GM18508 (cell line): Measurements from ENCODE around the gene PPP1R36.
"Not testable (repeated sequence)": the region's sequence is repeated elsewhere in the genome, so short reads cannot be mapped to it uniquely, and the experiment has no call there.

Source experiments
- ATAC-seq: cut with Tn5 transposase; IDR thresholded peaks from one replicate; pipeline ENCODE4 v1.9.1; 2021; ENCODE audit warnings: moderate number of reproducible peaks; ENCODE audit not compliant: insufficient read depth, unreplicated experiment

PPP1R36 gene

DNA sequence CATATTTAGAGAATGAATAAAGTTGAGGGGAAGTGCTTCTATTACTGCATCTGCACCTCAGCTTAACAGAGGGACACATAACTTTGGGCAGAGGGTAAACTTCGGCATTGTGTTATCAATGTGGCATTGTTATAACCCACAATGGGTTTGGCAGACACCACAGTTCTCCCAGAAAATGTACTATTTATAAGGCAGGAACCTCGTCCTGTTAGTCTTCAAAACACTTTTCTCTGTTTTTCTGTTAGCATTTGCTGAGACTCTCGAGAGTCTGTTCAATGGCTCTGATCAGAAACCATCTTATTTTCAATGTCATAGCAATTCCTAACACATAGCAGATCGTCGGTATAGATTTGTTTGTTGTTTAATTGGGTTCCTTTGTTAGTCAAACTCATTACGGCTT, 13.9 kb downstream of the PPP1R36 start:
- no peak for ATAC-seq

DNA sequence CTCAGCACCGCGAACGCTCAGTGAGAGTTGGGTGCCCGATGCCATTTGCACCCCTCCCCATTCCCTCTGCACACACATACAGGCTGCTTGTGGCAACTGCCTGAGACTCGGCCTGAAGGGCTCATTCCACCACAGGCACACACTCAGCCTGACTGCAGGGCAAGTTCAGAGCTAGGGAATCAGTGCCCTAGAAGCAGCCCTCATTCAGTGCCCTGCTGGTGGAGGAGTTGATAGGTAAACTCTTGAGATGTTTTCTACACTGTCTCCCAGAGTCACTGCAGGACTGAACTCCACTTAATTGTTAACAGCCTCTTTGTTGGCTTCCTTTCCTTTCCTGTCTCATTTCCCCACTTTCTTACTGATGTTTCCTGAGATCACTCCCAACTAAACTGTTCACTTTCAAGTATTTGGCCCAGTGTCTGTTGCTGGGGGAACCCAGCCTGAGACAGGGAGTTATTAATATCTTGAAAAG, 16.9 kb downstream of the PPP1R36 start:
- ATAC-seq, result no peak

DNA sequence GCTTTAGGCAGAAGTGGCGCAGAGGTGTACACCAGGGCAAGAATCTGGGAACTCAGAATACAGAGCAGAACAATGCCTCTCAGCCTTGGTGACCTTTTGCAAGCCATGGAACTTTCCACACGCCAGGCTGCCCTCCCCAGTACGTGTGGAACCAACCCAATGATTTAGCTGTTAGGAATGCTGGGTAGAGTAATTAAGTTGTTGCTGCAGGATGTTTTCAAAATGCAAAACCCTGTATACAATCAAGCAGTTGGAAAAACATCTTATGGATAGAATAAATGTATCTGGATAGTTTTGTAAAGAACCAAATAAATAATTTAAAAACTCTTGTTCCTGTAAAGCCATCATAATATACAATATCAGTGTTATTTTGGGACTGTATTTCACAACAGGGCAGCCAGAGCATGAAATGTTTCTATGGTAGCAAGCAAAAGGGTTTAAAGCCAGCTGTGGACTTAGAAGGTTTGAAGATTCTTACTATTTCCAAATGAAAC, 19.4 kb downstream of the PPP1R36 start:
- no peak for ATAC-seq

DNA sequence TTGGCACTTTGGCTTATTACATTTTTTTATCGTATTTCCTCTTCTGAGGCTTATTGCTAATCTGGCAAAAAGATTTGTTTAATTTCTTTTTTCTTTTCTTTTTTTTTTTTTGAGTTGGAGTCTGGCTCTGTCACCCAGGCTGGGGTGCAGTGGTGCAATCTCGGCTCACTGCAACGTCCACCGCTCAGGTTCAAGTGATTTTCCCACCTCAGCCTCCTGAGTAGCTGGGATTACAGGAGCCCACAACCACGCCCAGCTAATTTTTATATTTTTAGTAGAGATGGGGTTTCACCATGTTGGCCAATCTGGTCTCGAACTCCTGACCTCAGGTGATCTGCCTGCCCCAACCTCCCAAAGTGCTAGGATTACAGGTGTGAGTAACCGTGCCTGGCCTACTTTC, 19.9 kb downstream of the PPP1R36 start:
- ATAC-seq, result not testable (repeated sequence)

DNA sequence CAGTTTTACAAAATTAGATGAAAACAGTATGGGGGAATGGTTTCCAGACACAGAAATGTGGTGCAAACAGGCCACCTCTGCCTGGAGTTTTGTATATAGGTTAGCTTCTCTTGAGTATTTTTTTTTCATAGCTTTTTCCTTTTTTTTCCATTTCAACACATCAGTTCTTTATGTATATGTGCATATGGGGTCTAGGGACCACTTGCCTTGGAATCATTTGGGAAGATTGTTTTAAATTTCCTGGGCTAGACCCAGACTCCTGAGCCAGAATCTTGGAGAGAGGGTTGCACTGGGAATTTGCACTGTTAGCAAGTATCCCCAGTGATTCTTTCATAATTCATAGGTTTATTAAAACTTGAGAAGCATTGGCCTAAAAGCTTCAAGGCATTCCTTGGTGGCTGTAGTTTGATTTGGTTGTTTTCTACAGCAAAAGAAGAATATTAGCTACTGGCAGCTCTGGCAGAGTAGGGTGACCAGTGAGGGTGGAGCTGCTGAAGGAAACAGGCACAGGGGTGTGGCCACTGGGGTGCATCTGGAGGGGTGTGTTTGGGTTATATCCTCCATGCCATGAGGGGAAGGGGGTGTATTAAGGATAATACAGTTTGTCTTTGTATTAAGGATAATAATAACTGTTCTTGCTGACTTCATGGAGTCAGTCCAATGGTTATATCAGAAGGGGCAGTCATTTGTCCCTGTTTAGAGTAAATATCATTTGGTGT, 22.8 kb downstream of the PPP1R36 start:
- no peak for ATAC-seq

DNA sequence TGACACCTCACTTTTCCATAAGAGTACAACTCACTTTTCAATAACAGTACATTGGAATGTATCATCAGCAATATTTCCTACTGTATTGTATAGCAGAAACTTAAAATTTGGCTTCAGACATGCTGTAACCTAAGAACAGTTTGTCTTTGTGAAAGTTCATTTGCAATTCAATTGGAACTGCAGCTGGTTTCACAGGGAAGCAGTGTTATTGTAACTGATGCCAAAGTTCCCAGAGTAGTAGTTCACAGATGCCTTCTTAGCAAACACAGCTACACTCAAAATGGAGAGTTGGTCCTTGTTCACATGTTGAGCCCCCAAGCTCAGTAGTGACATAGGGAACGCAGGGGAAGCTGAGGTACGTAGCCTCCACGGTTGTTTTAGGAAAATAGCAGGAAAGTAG, 23.3 kb downstream of the PPP1R36 start:
- ATAC-seq, result no peak

DNA sequence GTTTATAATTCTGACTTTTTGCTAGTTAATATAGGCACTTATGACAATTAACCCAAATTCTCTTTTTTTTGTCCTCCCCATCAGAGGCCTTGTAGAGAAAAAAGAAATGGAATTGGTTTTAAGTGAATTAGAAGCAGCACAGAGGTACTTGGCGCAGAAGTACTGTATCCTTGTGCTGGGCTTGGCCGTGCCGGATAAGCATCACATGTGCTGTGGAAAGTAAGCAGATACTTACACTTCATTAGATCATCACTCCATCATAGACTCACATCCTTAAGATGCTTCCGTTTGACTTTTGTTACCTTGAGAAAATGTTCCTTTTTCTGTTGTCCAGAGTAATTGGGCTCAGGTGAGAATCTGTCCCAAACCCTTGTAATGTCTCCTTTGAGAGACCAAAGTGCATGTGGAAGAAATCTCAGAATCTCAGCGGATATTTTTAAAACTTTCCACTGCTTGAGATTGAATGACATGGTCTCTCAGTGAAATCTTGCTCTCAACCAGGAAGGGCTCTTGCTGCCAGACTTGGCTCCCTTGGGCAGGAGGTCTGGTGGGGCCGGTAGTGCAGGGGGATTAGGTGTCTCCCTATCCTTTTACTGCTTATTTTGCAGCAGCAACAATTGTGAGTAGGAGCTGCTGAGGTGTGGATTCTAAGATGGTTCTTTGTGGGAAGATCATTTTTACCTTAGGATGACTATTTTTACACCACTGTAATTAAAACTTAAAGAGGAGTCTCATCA, 24.8 kb downstream of the PPP1R36 start:
- ATAC-seq, result no peak

DNA sequence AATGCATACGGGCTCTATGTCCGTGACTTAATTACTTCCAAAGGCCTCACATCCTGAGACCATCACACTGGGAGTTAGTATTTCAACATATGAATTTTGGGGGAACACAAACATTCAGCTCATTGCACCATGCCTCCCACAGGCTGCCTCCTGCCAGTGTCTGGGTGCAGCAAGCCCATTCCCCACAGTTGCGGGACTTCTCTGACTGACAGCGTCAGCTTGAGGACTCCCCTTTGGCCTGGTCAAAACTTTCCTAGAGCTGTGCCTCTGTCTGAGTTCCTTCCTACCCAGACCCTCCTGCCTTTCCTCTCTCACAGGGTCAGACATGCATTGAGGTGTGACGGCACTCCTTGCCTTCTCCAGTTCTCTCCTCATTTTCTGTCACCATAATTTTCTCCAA, 27.4 kb downstream of the PPP1R36 start:
- no peak for ATAC-seq

DNA sequence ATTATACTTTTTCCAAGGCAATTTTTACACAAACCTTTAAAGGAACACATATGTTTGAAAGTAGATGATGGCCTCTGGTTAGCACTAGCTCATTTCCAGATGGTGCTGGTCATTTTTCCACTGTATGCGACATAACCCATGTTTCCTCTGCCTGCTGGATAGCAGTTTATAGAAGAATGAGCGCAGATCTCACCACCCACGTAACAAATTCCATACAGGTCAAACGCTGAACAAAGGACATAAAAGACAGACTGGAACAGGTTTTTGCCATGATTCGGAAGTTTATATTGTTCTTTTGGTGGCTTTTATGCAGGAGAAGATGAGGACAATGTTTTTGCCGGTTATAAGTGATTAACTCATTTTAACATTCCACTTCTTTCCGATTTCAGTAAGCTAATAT, 30.7 kb downstream of the PPP1R36 start:
- ATAC-seq, result no peak

DNA sequence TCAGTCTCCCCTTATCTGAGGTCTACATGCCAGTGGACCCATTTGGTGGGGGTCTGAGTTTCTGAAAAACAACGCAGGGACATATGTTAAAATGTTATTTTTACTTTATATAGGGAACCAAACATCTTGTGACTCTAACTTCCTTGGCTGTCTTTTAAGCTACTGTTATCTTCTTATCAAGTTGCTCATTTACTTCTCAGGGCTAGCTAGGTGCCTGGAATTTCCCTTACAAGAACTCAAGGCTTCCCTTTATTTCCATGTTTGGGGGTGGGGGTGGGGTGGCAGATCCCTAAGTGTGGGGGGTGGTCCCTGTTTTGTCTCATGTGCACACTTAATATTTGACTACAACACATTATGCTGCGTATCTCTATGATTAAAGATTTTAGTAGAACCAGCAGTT, 31.6 kb downstream of the PPP1R36 start:
- ATAC-seq, result no peak

DNA sequence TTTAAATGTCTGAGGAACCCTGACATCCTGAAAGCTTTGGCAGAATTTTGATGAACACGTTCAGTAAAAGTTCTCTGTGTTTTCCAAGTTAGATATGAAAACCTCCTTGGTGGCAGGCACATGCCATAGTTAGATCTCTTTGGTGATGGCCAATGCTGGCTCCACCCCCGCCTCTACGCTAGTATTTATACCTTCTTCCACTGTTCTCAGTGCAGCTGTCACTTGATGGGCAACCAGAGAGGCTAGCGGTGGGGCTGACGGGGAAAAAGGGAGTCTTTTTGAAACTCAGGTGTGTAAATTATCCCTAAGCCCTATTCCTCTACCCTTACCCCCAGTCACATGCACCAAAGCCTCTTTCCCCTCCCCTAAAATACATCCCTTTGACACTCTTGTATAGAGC, 32.1 kb downstream of the PPP1R36 start:
- no peak for ATAC-seq

DNA sequence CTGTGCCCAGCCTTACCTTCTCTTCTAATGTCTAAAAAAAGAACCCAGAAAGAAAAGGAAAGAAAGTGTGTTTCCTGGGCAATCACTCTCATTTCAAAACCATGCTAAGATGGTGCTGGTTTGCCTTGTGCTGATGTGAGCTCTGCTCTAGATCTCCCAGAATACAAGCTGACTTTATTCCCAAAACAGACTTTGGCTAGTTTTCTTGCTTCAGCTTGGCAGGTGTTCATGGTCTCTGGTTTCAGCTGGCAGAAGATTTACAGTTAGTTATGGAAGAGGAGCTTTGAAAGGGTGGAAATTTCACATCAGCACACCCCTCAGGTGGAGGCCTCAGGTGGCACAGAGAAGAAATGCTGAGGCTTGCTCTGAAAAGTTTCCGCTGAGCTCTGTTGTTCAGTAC, 34.4 kb downstream of the PPP1R36 start:
- ATAC-seq, result no peak

DNA sequence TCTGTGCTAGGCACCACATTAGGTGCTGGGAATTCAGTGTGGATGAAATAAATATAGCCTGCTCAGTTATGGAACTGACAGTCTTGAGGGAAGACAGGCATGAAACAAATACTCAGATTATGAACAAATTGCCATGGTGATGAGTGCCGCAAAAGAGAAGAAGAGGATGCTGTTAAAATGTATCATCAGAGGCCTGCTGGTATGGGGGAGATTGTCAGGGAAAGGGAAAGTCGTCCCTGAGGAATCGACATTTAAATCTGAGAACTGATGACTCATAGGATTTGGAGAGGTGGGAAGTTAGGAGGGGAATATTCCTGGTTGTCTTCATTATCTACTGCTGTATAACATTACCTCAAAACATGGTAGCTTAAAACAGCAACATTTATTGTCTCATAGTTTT, 42.0 kb downstream of the PPP1R36 start:
- no peak for ATAC-seq

DNA sequence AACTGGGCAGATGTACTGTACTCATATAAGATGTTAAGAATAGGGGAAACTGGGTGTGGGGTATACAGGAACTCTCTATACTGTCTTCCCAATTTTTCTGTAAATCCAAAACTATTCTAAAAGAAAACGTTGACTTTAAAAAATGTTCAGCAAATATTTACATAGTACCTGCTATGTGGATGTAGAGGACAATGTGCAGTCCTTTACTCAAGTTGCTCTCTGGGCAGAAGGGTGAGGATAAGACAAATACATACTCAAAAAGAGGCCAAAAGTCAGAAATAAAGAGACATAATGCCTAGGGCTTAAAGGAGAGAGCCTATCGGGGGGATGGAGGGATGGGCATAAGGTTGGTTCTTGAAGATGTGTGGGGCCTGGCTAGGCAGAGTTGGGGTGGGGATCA, 44.7 kb downstream of the PPP1R36 start:
- no peak for ATAC-seq

DNA sequence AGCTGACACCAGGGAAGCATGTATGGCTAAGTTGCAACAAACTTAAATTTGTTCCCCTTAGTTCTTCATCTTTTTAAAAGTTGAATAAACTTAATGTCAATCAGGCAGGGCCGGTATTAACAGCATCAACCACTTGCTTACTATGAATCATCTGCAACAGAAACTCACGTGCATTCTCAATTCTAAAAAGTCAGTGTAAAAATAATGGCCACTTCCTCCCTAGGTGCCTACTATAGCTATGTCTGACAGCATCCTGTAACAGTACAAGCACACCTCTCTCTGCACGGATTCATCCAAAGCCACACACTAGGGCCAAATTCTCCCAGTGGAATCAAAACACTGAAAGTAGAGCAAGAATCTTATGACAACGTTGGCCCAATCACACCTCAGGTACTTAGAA, 48.6 kb downstream of the PPP1R36 start:
- ATAC-seq, result no peak

DNA sequence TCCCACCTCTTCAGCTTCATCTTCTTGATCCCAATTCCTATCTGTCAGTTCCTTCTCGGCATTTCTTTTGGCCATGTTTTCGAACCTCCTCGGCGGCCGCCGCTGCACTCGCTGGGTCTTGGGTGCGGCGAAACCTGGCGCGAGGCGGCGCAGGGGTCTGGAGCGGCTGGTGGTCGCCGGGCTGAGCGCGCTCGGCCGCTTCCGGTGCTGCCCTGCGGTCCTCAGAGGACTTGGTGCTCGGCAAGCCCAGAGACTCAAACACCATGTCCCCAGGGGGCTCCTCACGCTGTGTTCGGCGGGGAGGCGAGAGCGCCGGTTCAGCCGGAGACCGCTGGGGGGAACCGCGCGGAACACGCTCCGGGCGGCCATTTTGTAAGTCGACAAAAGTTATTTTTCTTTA, 51.8 kb downstream of the PPP1R36 start:
- no peak for ATAC-seq

DNA sequence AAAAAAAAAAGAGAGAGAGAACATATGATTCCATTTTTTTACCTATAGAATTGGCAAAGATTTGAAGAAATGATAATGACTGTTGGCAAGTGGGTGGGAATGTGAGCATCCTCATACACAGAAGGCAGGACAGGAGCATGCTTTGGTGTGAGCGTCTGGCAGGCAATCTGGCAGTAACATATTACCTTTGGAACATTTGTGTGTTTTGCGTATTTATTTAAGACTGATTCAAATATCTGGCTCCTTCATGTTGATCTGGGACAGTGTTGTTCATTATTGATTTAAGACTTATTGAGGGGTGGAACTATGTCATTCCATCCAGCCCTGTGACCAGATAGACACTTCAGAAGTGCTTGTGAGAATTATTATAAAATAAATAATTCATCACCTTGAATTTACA, 53.1 kb downstream of the PPP1R36 start:
- no peak for ATAC-seq

DNA sequence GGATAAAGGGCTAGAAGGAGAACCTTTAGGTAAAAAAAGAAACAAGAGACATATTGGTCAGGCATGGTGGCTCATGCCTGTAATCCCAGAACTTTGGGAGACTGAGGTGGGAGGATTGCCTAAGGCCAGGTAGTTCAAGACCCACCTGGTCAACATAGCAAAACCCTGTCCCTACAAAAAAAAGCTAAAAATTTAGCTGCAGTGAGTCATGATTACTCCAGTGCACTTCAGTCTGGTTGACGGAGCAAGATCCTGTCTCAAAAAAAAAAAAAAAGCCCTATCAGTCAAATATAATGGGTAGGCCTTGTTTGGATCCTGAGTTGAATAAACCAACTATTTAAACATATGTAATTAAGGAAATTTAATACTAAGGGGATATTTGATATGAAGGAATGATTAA, 54.2 kb downstream of the PPP1R36 start:
- no peak for ATAC-seq

DNA sequence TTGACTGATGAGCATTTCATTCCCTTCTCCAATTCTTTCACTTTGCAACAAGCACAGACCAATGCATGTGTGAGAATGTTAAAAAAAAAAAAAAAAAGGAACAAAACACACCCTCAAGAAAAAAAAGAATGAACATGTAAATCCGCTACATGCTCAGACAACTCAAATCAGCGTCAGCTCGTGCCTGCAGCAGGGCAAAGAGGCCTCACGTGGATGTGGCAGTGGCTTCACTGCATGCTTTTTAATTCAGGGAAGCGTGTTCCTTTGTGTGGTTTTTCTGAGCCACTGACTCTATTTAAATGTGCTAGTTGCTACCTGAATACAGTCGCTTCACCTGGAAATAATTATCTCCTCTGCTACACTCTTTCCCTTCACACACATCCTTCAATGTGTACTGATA, 55.1 kb downstream of the PPP1R36 start:
- no peak for ATAC-seq

DNA sequence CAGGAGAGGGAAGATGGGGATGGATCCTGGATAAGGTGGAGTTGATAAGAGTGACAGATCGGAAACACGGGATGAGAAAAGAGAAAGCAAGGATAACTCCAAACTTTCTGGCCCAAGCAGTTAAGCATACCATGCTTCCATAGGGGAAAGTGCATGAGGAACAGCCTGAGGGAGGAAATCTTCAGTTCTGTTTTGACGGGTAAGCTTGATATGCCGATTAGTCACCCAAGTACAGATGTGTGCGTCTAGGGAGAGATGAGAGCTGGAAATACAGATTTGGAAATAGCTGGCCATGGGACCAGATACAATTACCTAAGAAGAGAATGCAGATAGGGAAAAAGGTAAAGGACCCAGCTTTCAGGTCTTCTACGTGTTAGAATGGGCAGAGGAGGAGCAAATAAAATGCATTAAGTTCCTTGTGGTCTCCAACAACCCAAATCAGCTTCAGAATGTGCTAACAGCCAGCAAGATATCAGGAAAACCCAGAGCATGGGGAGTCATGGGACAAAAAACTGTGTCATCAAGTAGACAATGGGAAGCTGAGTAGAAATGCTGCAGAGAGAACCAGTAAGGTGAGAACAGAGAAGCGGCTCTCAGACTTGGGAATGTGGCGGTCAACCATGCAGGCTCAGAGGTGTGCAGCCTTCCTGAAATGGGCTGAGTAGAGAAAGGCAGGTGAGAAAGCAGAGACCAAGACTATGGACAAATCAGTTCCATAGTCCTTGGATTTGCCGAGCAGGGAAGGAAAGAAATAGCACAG, 56.3 kb downstream of the PPP1R36 start:
- no peak for ATAC-seq
